DMS153 treated with DMSO at 0.1 percent for 48 hours (cell line): ENCODE results near the gene FOXD1.
"Not testable (repeated sequence)": the region's sequence is repeated elsewhere in the genome, so short reads cannot be mapped to it uniquely, and the experiment has no call there.

ENCODE experiments used
- DNase-seq: peaks from one replicate; lab custom pipeline; 2025; ENCODE audit not compliant: unreplicated experiment; lab: John Stamatoyannopoulos, UW

Gene FOXD1

GRCh38 chr5:73448463-73449136 is at the start of gene FOXD1:
TSS of gene FOXD1 (minus strand) at chr5:73448777. CDS start at chr5:73448362, 415 bp downstream.
- peak; percentile 15 for DNase-seq

GRCh38 chr5:73497497-73498056 is 49.0 kb upstream of the FOXD1 start:
- DNase-seq, result peak; percentile 16

- peak; percentile 28 for DNase-seq
Measured at GRCh38 chr5:73496984-73497457, 48.4 kb upstream of the FOXD1 start.

GRCh38 chr5:73495772-73496335 is 47.3 kb upstream of the FOXD1 start:
- no peak for DNase-seq

GRCh38 chr5:73494721-73495120 is 46.1 kb upstream of the FOXD1 start:
- no peak for DNase-seq

GRCh38 chr5:73493421-73493820 is 44.8 kb upstream of the FOXD1 start:
- no peak for DNase-seq

GRCh38 chr5:73491155-73491554 is 42.6 kb upstream of the FOXD1 start:
- no peak for DNase-seq

- DNase-seq, result no peak
Measured at GRCh38 chr5:73490088-73490487, 41.5 kb upstream of the FOXD1 start.

- no peak for DNase-seq
Measured at GRCh38 chr5:73488806-73489205, 40.2 kb upstream of the FOXD1 start.

GRCh38 chr5:73487815-73488214 is 39.2 kb upstream of the FOXD1 start:
- DNase-seq, result no peak

GRCh38 chr5:73487257-73487656 is 38.7 kb upstream of the FOXD1 start:
- DNase-seq, result not testable (repeated sequence)

GRCh38 chr5:73486119-73486899 is 37.7 kb upstream of the FOXD1 start:
- DNase-seq, result no peak

- no peak for DNase-seq
Measured at GRCh38 chr5:73485715-73486114, 37.1 kb upstream of the FOXD1 start.

- no peak for DNase-seq
Measured at GRCh38 chr5:73484511-73484910, 35.9 kb upstream of the FOXD1 start.

- no peak for DNase-seq
Measured at GRCh38 chr5:73483676-73484075, 35.1 kb upstream of the FOXD1 start.

GRCh38 chr5:73482383-73483136 is 34.0 kb upstream of the FOXD1 start:
- DNase-seq, result peak; percentile 56

- DNase-seq, result no peak
Measured at GRCh38 chr5:73480500-73480899, 31.9 kb upstream of the FOXD1 start.

GRCh38 chr5:73472116-73472515 is 23.5 kb upstream of the FOXD1 start:
- DNase-seq, result no peak

- no peak for DNase-seq
Measured at GRCh38 chr5:73471654-73472053, 23.1 kb upstream of the FOXD1 start.

GRCh38 chr5:73469878-73470277 is 21.3 kb upstream of the FOXD1 start:
- no peak for DNase-seq

- DNase-seq, result not testable (repeated sequence)
Measured at GRCh38 chr5:73468638-73469037, 20.1 kb upstream of the FOXD1 start.
